HCEC 1CT (cell line): ENCODE data around the gene OR4K17.
"Not testable (repeated sequence)": the region's sequence is repeated elsewhere in the genome, so short reads cannot be mapped to it uniquely, and the experiment has no call there.

Source experiments
- DNase-seq: peaks from one replicate; pipeline ENCODE4 v3.0.0-alpha.2; 2017

OR4K17 gene

GRCh38 chr14:20110438-20110837, at the start of gene OR4K17:
OR4K17 (plus strand) TSS chr14:20110739; CDS start chr14:20117500, 6,761 bp downstream.
- no peak for DNase-seq

- no peak for DNase-seq
Measured at GRCh38 chr14:20092050-20092449, 18.5 kb upstream of the OR4K17 start.

GRCh38 chr14:20093442-20093841, 17.1 kb upstream of the OR4K17 start:
- no peak for DNase-seq

- DNase-seq = not testable (repeated sequence)
Measured at GRCh38 chr14:20098926-20099770, 11.4 kb upstream of the OR4K17 start.

GRCh38 chr14:20112321-20112720, 1.8 kb downstream of the OR4K17 start:
- DNase-seq = no peak

GRCh38 chr14:20116748-20117147, 6.2 kb downstream of the OR4K17 start:
- DNase-seq = no peak

GRCh38 chr14:20118795-20119194, 8.3 kb downstream of the OR4K17 start:
- no peak for DNase-seq

- DNase-seq = no peak
Measured at GRCh38 chr14:20138520-20138919, 28.0 kb downstream of the OR4K17 start, which contains the start of gene OR4N5. OR4N5 (plus strand) TSS chr14:20138820; CDS start chr14:20143736, 4,916 bp downstream.

GRCh38 chr14:20143911-20144310, 33.4 kb downstream of the OR4K17 start:
- DNase-seq = no peak

- DNase-seq = no peak
Measured at GRCh38 chr14:20144820-20145219, 34.3 kb downstream of the OR4K17 start.

- DNase-seq = no peak
Measured at GRCh38 chr14:20164462-20164861, 53.9 kb downstream of the OR4K17 start.

GRCh38 chr14:20167091-20167490, 56.6 kb downstream of the OR4K17 start:
- DNase-seq = no peak

- DNase-seq = peak; percentile 34
Measured at GRCh38 chr14:20169852-20170251, 59.3 kb downstream of the OR4K17 start.
